HG02588 (cell line): ENCODE data around the gene TXNDC17.
"Not testable (repeated sequence)": the region's sequence is repeated elsewhere in the genome, so short reads cannot be mapped to it uniquely, and the experiment has no call there.

Experiments
- ATAC-seq: cut with Tn5 transposase; IDR thresholded peaks from one replicate; pipeline ENCODE4 v1.9.1; 2021; ENCODE audit warnings: mild to moderate bottlenecking, moderate library complexity; ENCODE audit not compliant: unreplicated experiment

Gene TXNDC17

DNA sequence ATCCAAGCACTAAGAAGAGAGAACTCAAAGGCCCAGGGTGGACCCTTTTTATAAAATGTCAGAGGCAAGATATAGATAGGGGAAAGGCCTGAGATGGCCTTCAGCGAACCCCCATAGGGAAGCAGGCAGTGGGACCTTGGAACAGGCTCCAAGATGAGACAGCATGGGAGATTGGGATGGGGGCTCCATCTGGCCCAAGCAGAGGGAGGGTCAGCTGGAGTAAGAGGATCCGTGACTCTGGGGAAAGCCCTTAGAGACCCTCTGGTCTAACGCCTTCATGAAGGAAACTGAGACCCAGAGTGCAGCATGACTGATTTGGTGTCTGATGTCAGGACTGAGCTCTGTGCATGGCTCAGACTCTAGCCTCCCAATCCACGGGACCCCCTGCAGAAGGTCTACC lies 41.5 kb downstream of the TXNDC17 start:
- ATAC-seq, result no peak

GRCh38 chr17:6683081-6683684 lies 42.3 kb downstream of the TXNDC17 start:
- ATAC-seq, result no peak

GRCh38 chr17:6683730-6684459 lies 43.0 kb downstream of the TXNDC17 start:
- no peak for ATAC-seq

DNA sequence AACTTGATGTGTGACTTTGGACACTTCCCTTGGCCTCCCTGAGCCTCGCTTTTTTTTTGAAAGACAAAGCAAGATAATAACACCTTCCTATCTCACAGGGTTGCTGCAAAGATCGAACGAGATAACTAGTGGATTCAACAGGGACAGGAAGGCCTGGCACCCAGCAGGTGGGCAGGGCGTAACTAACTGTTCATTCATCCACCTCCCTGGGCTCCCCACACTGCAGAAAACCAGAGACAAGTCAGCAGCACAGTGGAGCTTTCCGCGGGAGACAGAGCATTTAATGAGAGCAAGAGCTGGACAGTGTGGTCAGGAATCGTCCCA lies 43.6 kb downstream of the TXNDC17 start:
- no peak for ATAC-seq

- no peak for ATAC-seq
These were observed 44.3 kb downstream of the TXNDC17 start for GRCh38 chr17:6684881-6685767.

- no peak for ATAC-seq
These were observed 45.2 kb downstream of the TXNDC17 start for GRCh38 chr17:6686026-6686425.

DNA sequence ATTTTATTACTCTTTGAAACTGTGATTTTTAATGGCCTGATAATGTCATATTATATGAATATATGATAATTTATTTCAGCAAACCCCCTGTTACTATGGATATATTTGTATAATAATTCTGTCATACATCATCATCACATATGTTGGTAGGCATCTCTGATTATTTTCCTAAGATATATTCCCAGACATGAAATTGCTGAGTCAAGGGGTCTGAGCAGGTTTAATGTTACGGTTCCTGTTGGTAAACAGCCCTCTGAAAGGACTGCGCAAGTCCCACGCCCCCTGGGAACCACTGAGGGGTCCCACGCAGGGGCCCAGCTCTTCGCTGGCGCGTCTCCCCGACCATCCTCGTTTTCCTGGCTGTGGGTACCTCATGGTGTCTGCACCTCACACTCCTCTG lies 48.1 kb downstream of the TXNDC17 start:
- no peak for ATAC-seq

DNA sequence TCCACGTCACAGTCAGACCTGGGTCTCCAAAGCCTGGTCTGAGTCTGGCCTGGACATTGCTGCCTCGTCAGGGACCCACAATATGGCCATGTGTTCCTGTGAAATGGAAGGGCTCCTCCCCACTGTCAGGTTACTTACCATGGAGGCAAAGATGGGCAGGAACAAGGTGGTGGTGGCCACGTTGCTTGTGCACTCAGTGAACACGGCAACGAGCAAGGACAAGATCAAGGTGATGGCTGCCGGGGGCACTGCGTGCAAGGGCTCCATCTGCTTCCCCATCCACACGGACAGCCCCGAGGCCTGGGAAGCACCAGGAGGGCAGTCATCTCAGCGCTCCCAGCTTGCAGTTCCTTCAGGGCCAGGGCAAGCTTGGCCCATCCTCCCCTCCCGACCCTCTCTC lies 49.8 kb downstream of the TXNDC17 start:
- ATAC-seq, result no peak

DNA sequence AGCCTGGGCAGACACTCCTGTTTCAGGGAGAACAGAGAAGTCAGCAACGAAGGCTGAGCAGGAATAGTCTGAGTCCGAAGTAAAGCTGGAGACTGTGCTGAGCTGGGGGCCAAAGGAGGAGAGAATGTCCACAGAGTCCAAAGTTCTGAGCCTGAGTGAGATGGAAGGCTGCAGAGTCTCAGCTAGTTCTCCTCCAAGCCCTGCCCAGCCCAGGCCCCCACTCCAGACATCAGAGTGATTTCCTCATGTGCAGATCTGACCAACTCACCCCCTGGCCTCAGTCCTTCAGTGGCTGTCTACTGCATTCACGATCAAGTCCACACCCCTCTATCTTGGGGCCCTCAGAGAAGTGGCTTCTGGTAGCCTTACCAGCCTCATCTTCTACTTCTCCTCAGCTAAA lies 50.7 kb downstream of the TXNDC17 start:
- no peak for ATAC-seq

DNA sequence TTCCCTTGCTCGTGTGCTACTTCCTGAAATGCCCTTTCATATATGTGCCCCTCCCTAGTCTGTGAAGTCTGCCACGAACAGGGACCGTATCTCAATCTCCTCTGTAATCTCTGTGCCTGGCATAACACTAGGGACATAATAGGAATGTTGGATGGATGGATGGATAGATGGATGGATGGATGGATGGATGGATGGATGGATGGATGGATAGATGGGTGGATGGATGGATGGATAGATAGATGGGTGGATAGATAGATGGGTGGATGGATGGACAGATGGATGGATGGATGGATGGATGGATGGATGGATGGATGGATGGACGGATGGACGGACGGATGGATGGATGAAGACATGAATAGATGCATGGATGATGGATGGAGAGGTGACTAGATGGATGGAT lies 51.1 kb downstream of the TXNDC17 start:
- not testable (repeated sequence) for ATAC-seq
